ENCODE data around the gene DUSP15.
A peak's percentile ranks its signal among the peaks of the same experiment; 100 is the strongest.

The DUSP15 gene

GRCh38 chr20:31894980-31895675 lies 24.8 kb upstream of the DUSP15 start:
- no peak for DNase-seq (ENCODE audit: low read depth)

- no peak for DNase-seq (ENCODE audit: low read depth)
Measured at GRCh38 chr20:31890646-31891045, 20.3 kb upstream of the DUSP15 start.

- DNase-seq (ENCODE audit: low read depth), result no peak
Measured at GRCh38 chr20:31883829-31884228, 13.5 kb upstream of the DUSP15 start.

- no peak for DNase-seq (ENCODE audit: low read depth)
Measured at GRCh38 chr20:31881945-31882344, 11.6 kb upstream of the DUSP15 start.

GRCh38 chr20:31879143-31879987 lies 9.0 kb upstream of the DUSP15 start:
- DNase-seq (ENCODE audit: low read depth), result peak; percentile 45

GRCh38 chr20:31877684-31878083 lies 7.4 kb upstream of the DUSP15 start:
- no peak for DNase-seq (ENCODE audit: low read depth)

GRCh38 chr20:31875671-31876070 lies 5.3 kb upstream of the DUSP15 start:
- DNase-seq (ENCODE audit: low read depth), result no peak

- DNase-seq (ENCODE audit: low read depth), result no peak
Measured at GRCh38 chr20:31872406-31872805, 2.1 kb upstream of the DUSP15 start.

GRCh38 chr20:31871618-31871954 lies 1.3 kb upstream of the DUSP15 start:
- no peak for DNase-seq (ENCODE audit: low read depth)

- DNase-seq (ENCODE audit: low read depth), result no peak
Measured at GRCh38 chr20:31870726-31871617, 645 bp upstream of the DUSP15 start.

- DNase-seq (ENCODE audit: low read depth), result no peak
Measured at GRCh38 chr20:31869673-31869941, 720 bp downstream of the DUSP15 start.

GRCh38 chr20:31868853-31869672 lies 1.3 kb downstream of the DUSP15 start:
- DNase-seq (ENCODE audit: low read depth), result no peak

- DNase-seq (ENCODE audit: low read depth), result no peak
Measured at GRCh38 chr20:31866221-31866620, 4.1 kb downstream of the DUSP15 start.

GRCh38 chr20:31864521-31865400 lies 5.6 kb downstream of the DUSP15 start:
- DNase-seq (ENCODE audit: low read depth), result no peak

- DNase-seq (ENCODE audit: low read depth), result no peak
Measured at GRCh38 chr20:31863296-31864085, 6.8 kb downstream of the DUSP15 start.

- no peak for DNase-seq (ENCODE audit: low read depth)
Measured at GRCh38 chr20:31862506-31862905, 7.8 kb downstream of the DUSP15 start.

- no peak for DNase-seq (ENCODE audit: low read depth)
Measured at GRCh38 chr20:31862157-31862470, 8.2 kb downstream of the DUSP15 start.

GRCh38 chr20:31861385-31862156 lies 8.8 kb downstream of the DUSP15 start:
- peak; percentile 47 for DNase-seq (ENCODE audit: low read depth)

- no peak for DNase-seq (ENCODE audit: low read depth)
Measured at GRCh38 chr20:31861135-31861384, 9.3 kb downstream of the DUSP15 start.

All from activated gamma-delta T cell treated with anti-CD3 and anti-CD28 coated beads, Interleukin-2, amount 50 U/mL, for 16 hours (primary cell).